ENCODE results near the gene MELK. TPM values are rescaled to one million over a fixed set of nuclear protein-coding genes. Genes with fewer than 3 reads are reported as not detected.

The MELK gene
- total and polyA plus RNA-seq, 10 of the 15 experiments (the other 5 are each of a cell fraction or from before 2014, with no cell fraction given): 38.7 to 80.3 (median 51.6) TPM

DNA sequence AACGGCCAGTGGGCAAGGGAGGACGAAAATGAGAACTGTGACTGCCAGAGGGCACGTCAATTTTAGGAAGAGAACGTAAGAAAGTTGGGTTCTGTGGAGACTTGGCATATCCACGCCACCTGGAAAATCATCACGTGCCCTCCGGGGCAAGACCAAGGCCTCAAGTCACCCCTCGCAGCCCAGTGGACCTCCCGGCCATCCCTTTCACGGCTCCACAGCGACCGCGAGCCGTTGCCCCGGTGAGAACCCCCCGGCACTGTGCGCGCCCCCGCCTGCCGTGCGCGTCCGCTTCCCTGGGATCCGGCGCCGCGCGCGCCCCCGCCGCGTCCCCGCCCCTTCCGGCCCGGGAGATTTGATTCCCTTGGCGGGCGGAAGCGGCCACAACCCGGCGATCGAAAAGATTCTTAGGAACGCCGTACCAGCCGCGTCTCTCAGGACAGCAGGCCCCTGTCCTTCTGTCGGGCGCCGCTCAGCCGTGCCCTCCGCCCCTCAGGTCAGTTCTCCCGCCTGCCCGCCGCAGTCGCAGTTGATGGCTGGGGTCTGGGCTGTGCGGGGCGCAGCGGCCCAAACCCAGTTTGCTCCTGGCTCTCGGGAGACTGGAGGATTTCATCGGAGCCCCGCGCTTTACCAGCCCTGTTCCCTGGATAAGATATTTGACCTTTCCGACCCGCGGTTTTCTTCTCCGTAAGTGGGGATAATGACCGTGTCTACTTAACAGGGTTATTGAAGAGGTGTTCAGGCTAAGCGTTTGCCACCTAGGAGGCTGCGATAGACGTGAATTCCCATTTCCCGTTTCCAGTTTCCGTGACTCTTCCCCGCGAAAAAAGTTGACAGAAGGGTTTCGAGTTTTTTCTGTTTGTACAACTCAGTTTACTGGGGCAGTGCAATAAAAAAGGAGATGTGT lies at the start of gene MELK (continued):
- TF ChIP-seq CBX3 (IDR thresholded peaks at IDR 0.05; ENCODE audit: borderline replicate concordance, low read depth) (no peak), CHD4 (IDR thresholded peaks at IDR 0.05) (no peak), RB1 (IDR thresholded peaks at IDR 0.05; ENCODE audit: borderline replicate concordance) (peak; percentile 88), ZSCAN29 (IDR thresholded peaks at IDR 0.05) (0 out of 2 replicates have a peak, but pooled peaks have one; percentile 25), SMC3 (IDR thresholded peaks at IDR 0.05; ENCODE audit: borderline replicate concordance, low read length) (no peak), BRCA1 (IDR thresholded peaks at IDR 0.05; ENCODE audit: low read depth, low read length) (no peak), ZBED1 (IDR thresholded peaks at IDR 0.05; ENCODE audit: borderline replicate concordance) (no peak), JUND (IDR thresholded peaks at IDR 0.05; ENCODE audit: low read depth, low read length) (no peak), SPI1 (IDR thresholded peaks at IDR 0.05; ENCODE audit: borderline replicate concordance, insufficient read depth, low read depth, low read length) (peak; percentile 46; the same call in 1 of the 2 replicates), HDGF (IDR thresholded peaks at IDR 0.05) (no peak), IKZF2 (IDR thresholded peaks at IDR 0.05) (peak in 1 of 2 experiments; percentile 48; a peak in 2 of 4 replicates)
- TF ChIP-seq, protein P1, sequence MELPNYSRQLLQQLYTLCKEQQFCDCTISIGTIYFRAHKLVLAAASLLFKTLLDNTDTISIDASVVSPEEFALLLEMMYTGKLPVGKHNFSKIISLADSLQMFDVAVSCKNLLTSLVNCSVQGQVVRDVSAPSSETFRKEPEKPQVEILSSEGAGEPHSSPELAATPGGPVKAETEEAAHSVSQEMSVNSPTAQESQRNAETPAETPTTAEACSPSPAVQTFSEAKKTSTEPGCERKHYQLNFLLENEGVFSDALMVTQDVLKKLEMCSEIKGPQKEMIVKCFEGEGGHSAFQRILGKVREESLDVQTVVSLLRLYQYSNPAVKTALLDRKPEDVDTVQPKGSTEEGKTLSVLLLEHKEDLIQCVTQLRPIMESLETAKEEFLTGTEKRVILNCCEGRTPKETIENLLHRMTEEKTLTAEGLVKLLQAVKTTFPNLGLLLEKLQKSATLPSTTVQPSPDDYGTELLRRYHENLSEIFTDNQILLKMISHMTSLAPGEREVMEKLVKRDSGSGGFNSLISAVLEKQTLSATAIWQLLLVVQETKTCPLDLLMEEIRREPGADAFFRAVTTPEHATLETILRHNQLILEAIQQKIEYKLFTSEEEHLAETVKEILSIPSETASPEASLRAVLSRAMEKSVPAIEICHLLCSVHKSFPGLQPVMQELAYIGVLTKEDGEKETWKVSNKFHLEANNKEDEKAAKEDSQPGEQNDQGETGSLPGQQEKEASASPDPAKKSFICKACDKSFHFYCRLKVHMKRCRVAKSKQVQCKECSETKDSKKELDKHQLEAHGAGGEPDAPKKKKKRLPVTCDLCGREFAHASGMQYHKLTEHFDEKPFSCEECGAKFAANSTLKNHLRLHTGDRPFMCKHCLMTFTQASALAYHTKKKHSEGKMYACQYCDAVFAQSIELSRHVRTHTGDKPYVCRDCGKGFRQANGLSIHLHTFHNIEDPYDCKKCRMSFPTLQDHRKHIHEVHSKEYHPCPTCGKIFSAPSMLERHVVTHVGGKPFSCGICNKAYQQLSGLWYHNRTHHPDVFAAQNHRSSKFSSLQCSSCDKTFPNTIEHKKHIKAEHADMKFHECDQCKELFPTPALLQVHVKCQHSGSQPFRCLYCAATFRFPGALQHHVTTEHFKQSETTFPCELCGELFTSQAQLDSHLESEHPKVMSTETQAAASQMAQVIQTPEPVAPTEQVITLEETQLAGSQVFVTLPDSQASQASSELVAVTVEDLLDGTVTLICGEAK (IDR thresholded peaks at IDR 0.05; ENCODE audit: borderline replicate concordance): peak; percentile 70; the same call in 1 of the 2 replicates

Measured in GM12878 (cell line).